Measurements from ENCODE around the gene POLN.
"Not testable (repeated sequence)": the region's sequence is repeated elsewhere in the genome, so short reads cannot be mapped to it uniquely, and the experiment has no call there.

Gene POLN

DNA sequence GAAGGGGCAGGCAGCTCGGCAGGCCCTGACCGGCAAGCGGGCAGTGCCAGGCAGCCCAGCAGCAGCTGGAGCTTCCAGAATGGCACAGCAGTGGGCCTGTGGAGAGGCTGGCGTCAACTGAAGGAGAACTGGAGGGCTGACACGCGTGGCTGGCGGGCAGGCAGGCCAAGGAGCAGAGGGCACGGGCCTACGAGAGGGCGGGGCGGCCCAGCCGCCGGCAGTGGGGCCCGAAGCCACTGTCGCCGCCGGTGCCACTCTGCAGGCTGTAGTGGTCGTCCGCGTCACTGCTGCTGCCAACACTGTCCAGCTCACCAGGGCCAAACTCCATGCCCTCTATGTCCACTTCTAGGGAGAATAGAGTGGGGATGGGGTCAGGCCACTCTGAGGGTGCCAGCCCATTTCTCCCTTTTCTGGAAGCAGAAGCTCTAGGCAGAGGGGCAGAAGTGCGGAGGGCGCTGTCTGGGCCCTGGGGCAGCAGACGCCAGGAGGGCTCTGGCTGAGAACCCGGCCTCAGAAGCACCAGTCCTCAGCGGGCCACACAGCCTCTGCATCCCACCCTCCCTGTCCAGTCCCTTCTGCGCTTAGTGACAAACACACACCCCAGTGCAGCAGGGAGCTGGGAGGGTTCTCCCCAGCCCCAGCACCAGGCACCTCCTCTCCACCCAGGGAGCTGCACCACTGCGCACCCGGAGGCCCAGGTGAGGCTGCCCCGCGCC lies 8.6 kb upstream of the POLN start:
- no peak for DNase-seq

GRCh38 chr4:2249526-2250356 lies 7.8 kb upstream of the POLN start:
- DNase-seq: no peak

DNA sequence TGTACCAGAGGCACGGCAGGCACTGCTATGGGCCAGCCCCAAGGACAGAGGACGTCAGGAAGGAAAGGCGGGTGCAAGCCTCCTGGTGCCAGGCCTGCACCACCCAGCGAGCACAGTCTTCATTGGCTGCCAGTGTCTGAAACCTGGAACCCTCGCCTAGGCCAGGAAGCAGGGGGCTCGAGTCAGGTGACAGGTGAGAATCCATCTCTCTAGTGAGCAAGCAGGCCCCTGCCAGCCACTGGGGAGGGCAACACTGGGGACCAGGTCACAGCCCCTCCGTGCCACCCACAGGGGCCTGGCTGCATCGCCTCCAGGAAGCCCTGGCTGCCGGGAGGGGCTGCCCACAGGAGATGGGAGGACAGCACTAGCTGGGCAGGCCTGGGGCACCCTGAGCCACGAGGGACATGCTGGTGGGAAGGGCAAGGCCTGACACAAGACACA lies 6.9 kb upstream of the POLN start:
- no peak for DNase-seq

DNA sequence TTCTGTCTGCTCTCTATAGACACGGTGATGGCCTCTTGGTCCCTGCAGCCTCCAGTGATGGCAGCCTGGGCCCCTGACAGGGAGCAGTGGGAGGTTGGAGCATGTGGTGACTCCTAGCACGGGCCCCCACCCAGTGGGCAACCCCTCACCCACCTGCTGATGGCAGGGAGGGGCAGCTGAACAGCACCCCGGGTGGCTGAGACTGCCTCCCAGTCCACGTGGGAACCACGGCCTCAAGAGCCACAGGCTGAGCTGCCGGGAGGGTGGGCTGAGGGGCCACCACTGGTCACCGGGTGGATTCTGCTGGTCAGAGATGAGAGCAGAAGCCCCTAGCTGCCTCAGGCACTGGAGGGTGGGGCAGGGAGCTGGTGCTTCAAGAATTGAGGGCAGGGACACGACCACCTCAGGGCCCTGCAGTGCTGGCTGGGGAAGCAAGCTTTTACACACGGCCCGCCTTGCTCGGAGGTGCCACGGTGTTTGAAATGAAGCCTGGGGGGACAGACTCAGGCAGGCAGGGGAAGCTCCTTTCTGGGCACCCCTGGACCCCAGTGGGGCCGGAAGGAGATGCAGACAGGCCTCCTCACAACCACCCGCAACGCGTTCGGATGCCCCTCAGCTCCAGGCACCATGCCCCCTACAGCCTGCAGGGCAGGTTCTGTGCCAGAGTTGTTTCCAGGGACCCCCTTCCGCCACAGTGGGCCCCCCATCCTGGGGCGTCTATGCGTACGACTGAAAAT lies 6.3 kb upstream of the POLN start:
- DNase-seq: no peak

GRCh38 chr4:2247128-2248043 lies 5.5 kb upstream of the POLN start:
- DNase-seq: no peak

GRCh38 chr4:2246384-2247127 lies 4.6 kb upstream of the POLN start:
- no peak for DNase-seq

DNA sequence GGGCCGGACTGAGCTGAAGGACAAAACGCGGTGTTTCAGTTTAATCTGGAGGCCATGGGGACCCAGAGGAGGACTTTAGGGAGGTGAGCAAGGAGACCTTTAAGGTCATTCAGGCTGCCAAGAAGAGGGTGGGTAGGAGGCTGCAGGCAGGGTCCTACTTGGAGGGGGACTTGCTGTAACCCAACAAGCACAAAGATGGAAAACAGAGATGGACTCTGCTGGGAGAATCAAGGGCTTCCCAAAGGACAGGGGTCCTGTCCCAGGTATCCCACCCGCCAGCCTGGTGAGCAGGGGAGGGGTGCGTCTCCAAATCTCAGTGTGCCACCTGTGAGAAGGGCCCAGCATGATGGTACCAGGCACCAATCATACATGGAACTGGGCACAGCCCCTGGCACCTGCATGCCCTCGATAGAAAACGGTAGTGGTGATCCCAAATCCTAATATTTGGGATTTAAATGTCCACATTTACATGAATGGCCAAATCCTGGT lies 3.9 kb upstream of the POLN start:
- no peak for DNase-seq

DNA sequence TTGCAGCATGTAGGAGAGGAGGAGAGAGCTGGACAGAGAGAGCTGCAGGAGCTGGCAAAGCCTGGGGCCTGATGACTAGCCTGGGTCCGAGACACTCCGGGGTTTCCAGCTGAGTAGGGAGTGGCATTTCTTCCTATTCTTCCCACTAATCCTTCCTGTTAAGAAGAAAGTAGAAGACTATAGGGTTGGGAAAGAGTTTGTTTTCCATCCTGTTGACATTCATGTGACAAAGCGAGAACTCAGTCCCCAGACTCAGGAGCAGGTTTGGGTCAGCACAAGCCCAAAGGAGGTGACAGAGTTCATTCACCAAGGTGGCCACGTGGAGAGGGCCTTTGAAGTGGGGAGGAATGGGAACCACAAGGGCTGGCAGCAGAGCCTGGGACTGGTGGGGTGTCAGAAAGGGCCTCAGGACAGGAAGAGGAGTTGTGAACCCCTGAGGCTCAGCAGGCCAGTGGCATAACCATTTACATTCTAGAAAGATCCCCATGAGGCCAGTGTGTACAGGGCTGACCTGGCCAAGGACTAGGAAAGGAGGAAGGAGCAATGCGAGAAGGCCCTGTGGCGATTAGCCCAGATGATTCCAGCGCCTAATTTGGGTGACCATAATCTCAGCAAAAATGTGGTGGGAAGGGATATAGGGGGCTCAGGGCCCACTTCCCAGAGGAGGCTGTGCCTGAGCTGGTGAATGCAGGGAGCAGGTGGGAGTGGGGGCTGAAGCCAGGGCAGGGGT lies 3.3 kb upstream of the POLN start:
- DNase-seq: peak; percentile 43 to 71

DNA sequence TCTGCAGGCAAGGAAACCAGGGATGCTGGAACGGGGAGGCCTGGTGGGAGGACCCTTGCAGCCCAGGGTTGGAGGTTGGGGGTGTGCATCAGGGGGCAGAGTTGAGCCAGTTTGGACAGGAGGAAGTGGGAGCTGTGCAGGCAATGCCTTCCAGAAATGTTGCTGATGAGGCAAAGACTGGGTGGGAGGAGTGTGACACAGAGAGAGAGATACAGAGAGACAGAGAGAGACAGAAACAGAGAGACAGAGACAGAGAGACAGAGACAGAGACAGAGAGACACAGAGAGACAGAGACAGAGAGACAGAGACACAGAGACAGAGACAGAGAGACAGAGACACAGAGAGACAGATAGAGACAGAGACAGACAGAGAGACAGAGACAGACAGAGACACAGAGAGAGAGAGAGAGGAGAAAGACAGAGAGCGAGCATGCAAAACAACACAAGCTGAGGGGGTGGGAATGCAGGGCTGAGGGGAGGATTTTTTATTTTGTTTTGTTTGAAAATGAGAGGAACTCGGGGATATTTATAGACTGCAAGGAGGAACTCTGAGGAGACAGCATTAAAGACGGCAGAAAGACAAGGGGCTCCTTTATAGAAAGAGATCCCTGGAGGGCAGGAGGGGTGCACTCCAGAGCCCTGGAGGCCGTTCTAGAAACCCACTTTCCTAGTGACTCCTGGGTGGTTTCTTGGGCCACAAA lies 1.9 kb upstream of the POLN start:
- DNase-seq: peak; percentile 73 to 88

GRCh38 chr4:2241003-2241402 lies 918 bp downstream of the POLN start:
- DNase-seq: no peak

DNA sequence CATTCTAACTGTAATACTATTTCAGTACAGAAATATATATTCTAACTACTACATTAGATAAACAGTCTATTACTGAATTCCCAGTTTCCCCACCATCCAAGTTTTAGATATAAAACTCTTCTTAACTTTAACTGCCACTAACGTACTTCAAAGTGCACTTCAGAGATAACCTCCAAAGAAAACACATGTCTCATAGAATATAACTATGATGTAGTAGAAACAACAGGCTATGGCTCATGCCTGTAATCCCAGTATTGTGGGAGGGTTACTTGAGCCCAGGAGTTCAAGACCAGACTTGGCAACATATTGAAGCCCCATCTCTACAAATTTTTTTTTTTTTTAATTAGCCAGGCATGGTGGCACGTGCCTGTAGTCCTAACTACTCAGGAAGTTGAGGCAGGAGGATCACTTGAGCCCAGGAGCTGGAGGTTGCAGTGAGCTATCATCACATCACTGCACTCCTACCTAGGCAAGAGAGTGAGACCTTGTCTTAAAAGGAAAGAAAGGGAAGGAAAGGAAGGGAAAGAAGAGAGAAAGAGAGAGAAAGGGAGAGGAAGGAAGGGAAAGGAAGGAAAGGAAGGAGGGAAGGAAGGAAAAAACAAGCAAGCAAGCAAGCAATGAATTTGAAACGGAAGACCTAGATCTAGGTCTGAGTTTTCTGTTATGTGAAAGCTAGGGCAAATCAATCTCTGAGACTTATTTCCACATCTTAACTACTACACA lies 4.8 kb downstream of the POLN start:
- DNase-seq: no peak

DNA sequence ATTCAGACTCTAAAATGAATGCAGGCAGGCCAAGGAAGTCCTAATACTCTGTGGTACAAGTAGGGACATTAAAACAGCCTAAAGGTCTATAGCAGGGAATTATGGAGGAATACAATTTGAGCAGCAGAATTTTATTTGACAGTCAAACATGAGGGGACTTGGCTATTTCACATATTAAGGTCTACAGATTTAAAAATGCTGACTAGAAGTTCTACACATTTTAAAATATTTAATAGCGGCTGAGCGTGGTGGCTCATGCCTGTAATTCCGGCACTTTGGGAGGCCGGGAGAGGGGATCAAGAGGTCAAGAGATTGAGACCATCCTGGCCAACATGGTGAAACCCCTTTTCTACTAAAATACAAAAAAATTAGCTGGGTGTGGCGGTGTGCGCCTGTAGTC lies 10.8 kb downstream of the POLN start:
- no peak for DNase-seq

GRCh38 chr4:2226261-2226660 lies 15.7 kb downstream of the POLN start:
- no peak for DNase-seq

DNA sequence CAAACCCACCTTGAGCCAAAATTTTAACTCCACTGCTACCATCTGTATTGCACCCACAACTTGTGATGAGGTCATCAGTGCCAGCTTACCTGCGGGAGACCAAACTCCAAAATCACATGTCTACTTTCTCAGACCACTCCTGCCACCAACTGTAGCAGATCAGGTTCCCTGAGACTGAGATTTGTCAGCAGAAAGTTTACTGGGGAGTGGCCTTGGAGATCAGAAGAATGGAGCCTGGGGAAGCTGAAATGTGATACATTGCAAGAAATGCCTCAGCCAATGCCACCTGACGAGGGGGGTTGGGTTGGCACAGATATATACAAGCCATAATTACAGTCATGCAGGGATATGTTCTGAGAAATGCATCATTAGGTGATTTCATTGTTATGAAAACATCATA lies 19.1 kb downstream of the POLN start:
- no peak for DNase-seq

DNA sequence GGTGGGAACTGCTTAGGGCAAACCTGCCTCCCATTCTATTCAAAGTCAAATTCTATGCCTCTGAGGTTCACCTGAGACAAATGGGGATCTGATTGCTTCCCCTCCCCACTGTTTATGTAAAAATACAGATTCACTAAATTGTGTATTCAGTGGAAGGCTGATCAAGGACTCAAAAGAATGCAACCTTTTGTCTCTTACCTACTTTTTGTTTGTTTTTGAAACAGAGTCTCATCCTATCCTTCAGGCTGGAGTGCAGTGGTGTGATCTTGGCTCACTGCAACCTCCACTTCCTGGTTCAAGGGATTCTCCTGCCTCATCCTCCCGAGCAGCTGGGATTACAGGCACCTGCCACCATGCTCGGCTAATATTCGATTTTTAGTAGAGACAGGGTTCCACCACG lies 20.5 kb downstream of the POLN start:
- not testable (repeated sequence) for DNase-seq

GRCh38 chr4:2220016-2220630 lies 21.8 kb downstream of the POLN start:
- peak; percentile 23 to 79 for DNase-seq

- no peak for DNase-seq
These were observed 22.6 kb downstream of the POLN start for GRCh38 chr4:2219233-2219760.

- peak in 1 of 2 donors; percentile 11 for DNase-seq
These were observed 23.5 kb downstream of the POLN start for GRCh38 chr4:2218436-2218835.

GRCh38 chr4:2217726-2218125 lies 24.2 kb downstream of the POLN start:
- no peak for DNase-seq

All from inflammatory macrophage treated with lipopolysaccharide for 1 hour (primary cell).